Skin of body (tissue), 2 donors: ENCODE data around the gene FEM1A. TPM values are rescaled to one million over a fixed set of nuclear protein-coding genes. Genes with fewer than 3 reads are reported as not detected.
"Not testable (repeated sequence)": the region's sequence is repeated elsewhere in the genome, so short reads cannot be mapped to it uniquely, and the experiment has no call there.

Source experiments
- DNase-seq: peaks from one replicate; lab custom pipeline; 2025; lab: John Stamatoyannopoulos, UW
- total RNA-seq: library from RNA; depleted of rRNA; stranded (reverse); fragments of >200 nt; gene quantifications from one replicate; pipeline ENCODE4 v1.2.3, GENCODE V29; 2014

FEM1A gene
- total RNA-seq, 1 donor from 2014 or later = 13.2 TPM

- DNase-seq = no peak
Measured at GRCh38 chr19:4811328-4812131, 20.0 kb downstream of the FEM1A start.

GRCh38 chr19:4814625-4815425, 23.3 kb downstream of the FEM1A start:
- DNase-seq = no peak

GRCh38 chr19:4815426-4816201, 24.1 kb downstream of the FEM1A start:
- DNase-seq = peak; percentile 88

GRCh38 chr19:4816202-4816949, 24.8 kb downstream of the FEM1A start:
- no peak for DNase-seq

GRCh38 chr19:4816950-4817278, 25.4 kb downstream of the FEM1A start:
- no peak for DNase-seq

GRCh38 chr19:4817467-4818277, 26.1 kb downstream of the FEM1A start:
- DNase-seq = no peak

- DNase-seq = no peak
Measured at GRCh38 chr19:4821265-4821664, 29.7 kb downstream of the FEM1A start.

- not testable (repeated sequence) for DNase-seq
Measured at GRCh38 chr19:4822354-4822753, 30.8 kb downstream of the FEM1A start.

- DNase-seq = no peak
Measured at GRCh38 chr19:4823577-4823976, 32.0 kb downstream of the FEM1A start.

GRCh38 chr19:4829001-4829712, 37.6 kb downstream of the FEM1A start:
- no peak for DNase-seq

- no peak for DNase-seq
Measured at GRCh38 chr19:4830332-4830731, 38.8 kb downstream of the FEM1A start.

- no peak for DNase-seq
Measured at GRCh38 chr19:4830768-4831265, 39.3 kb downstream of the FEM1A start.

GRCh38 chr19:4831304-4831978, 39.9 kb downstream of the FEM1A start, which contains the start of gene TICAM1:
Gene TICAM1 (minus strand): TSS chr19:4831712. CDS start chr19:4818377, 13,335 bp downstream.
- peak; percentile 40 for DNase-seq

- not testable (repeated sequence) for DNase-seq
Measured at GRCh38 chr19:4831979-4832340, 40.4 kb downstream of the FEM1A start.

- no peak for DNase-seq
Measured at GRCh38 chr19:4832776-4833175, 41.2 kb downstream of the FEM1A start.

GRCh38 chr19:4839192-4839591, 47.7 kb downstream of the FEM1A start:
- DNase-seq = no peak

GRCh38 chr19:4843647-4843965, 52.1 kb downstream of the FEM1A start:
- DNase-seq = no peak

GRCh38 chr19:4844348-4845179, 53.0 kb downstream of the FEM1A start:
- peak; percentile 93 for DNase-seq
